Activated T-helper 2 cell treated with anti-CD3 and anti-CD28 coated beads, Interferon-gamma antibody, Interleukin-2, Interleukin-4, amounts not matched to agents 10 μg/mL and 5 μg/mL and 100 μg/mL, durations not matched to agents 14 hours and 24 hours and 36 hours (primary cell): Measurements from ENCODE around the gene ALX4. TPM values are rescaled to one million over a fixed set of nuclear protein-coding genes. Genes with fewer than 3 reads are reported as not detected.
A peak's percentile ranks its signal among the peaks of the same experiment; 100 is the strongest.

Source experiments
- DNase-seq: peaks from one replicate; pipeline ENCODE4 v3.0.0; 2021; ENCODE audit warnings: low spot score
- H3K27ac Mint-ChIP-seq: one replicate; pipeline ENCODE4 v1.8.0; 2021; ENCODE audit warnings: mixed read lengths
- H3K27me3 Mint-ChIP-seq: one replicate; pipeline ENCODE4 v1.8.0; 2021; ENCODE audit warnings: low read depth, mixed read lengths
- H3K36me3 Mint-ChIP-seq: one replicate; pipeline ENCODE4 v1.8.0; 2021; ENCODE audit warnings: low read depth, mixed read lengths
- H3K4me1 Mint-ChIP-seq: one replicate; pipeline ENCODE4 v1.8.0; 2021; ENCODE audit warnings: low read depth, mixed read lengths
- H3K4me3 Mint-ChIP-seq: one replicate; pipeline ENCODE4 v1.8.0; 2021; ENCODE audit warnings: low read depth, mild to moderate bottlenecking, moderate library complexity, mixed read lengths
- H3K9me3 Mint-ChIP-seq: one replicate; pipeline ENCODE4 v1.8.0; 2021; ENCODE audit warnings: mixed read lengths
- intact Hi-C: fragments of 100-400 bp; cut with micrococcal nuclease; formaldehyde crosslinking; loops from one replicate; pipeline ENCODE4 v1.15.1; 2023
- total RNA-seq: library from RNA; stranded (reverse); gene quantifications from 2 replicates; pipeline ENCODE4 v1.2.3, GENCODE V29; 2022

The ALX4 gene
- total RNA-seq, 1 donor from 2014 or later: not detected

GRCh38 chr11:44308923-44309477 is 939 bp downstream of the ALX4 start:
- peaks cover 27% of the 10 kb centered on the region for H3K4me1 Mint-ChIP-seq
- H3K4me3 Mint-ChIP-seq: peak overlapping the region; percentile 30
- H3K36me3 Mint-ChIP-seq: no peaks in the 10 kb centered on the region
- H3K9me3 Mint-ChIP-seq: no peaks in the 10 kb centered on the region
- peaks cover 88% of the 10 kb centered on the region for H3K27me3 Mint-ChIP-seq
- intact Hi-C loops: loop anchor here (10.0 kb wide), 1 partner anchor 214 kb away; the partner anchor contains the start of gene EXT2
- H3K27ac Mint-ChIP-seq: no peak overlapping the region
- DNase-seq: no peak

- no peak for DNase-seq
- Mint-ChIP-seq H3K4me1 (peaks cover 27% of the 10 kb centered on the region), H3K27me3 (peaks cover 88% of the 10 kb centered on the region), H3K9me3 (no peaks in the 10 kb centered on the region), H3K4me3 (no peak overlapping the region), H3K36me3 (no peaks in the 10 kb centered on the region), H3K27ac (no peak overlapping the region)
- intact Hi-C loops: loop anchor here (10.0 kb wide), 1 partner anchor 214 kb away; the partner anchor contains the start of gene EXT2
Measured at GRCh38 chr11:44308256-44308922, 1.6 kb downstream of the ALX4 start.

GRCh38 chr11:44307340-44308099 is 2.4 kb downstream of the ALX4 start:
- Mint-ChIP-seq H3K27ac (no peak overlapping the region), H3K4me1 (peaks cover 27% of the 10 kb centered on the region), H3K9me3 (no peaks in the 10 kb centered on the region), H3K27me3 (peaks cover 89% of the 10 kb centered on the region), H3K36me3 (no peaks in the 10 kb centered on the region), H3K4me3 (no peak overlapping the region)
- DNase-seq: no peak
- intact Hi-C loops: loop anchor here (10.0 kb wide), 1 partner anchor 213 kb away; the partner anchor contains the start of gene EXT2

GRCh38 chr11:44306918-44307244 is 3.1 kb downstream of the ALX4 start:
- intact Hi-C loops: loop anchor here (10.0 kb wide), 1 partner anchor 212 kb away; the partner anchor contains the start of gene EXT2
- Mint-ChIP-seq H3K36me3 (no peaks in the 10 kb centered on the region), H3K4me3 (peak overlapping the region; percentile 35), H3K9me3 (no peaks in the 10 kb centered on the region), H3K27me3 (peaks cover 89% of the 10 kb centered on the region), H3K4me1 (peaks cover 27% of the 10 kb centered on the region), H3K27ac (no peak overlapping the region)
- DNase-seq: no peak

GRCh38 chr11:44306052-44306917 is 3.7 kb downstream of the ALX4 start:
- H3K4me1 Mint-ChIP-seq: peaks cover 27% of the 10 kb centered on the region
- intact Hi-C loops: loop anchor here (10.0 kb wide), 1 partner anchor 211 kb away; the partner anchor contains the start of gene EXT2
- peaks cover 88% of the 10 kb centered on the region for H3K27me3 Mint-ChIP-seq

GRCh38 chr11:44305470-44306051 is 4.4 kb downstream of the ALX4 start:
- no peak overlapping the region for H3K27ac Mint-ChIP-seq
- intact Hi-C loops: loop anchor here (2.0 to 10.0 kb wide), 2 partner anchors 15 to 211 kb away; partner anchors contain the start of gene EXT2
- H3K4me1 Mint-ChIP-seq: peaks cover 24% of the 10 kb centered on the region
- no peaks in the 10 kb centered on the region for H3K36me3 Mint-ChIP-seq
- H3K27me3 Mint-ChIP-seq: peaks cover 82% of the 10 kb centered on the region
- peak; percentile 53 for DNase-seq
- no peaks in the 10 kb centered on the region for H3K9me3 Mint-ChIP-seq
- H3K4me3 Mint-ChIP-seq: peak overlapping the region; percentile 79

More at GRCh38 chr11:44306052-44306917, 3.7 kb downstream of the ALX4 start:
- Mint-ChIP-seq H3K9me3 (no peaks in the 10 kb centered on the region), H3K27ac (no peak overlapping the region), H3K4me3 (peak overlapping the region; percentile 79), H3K36me3 (no peaks in the 10 kb centered on the region)
- no peak for DNase-seq

GRCh38 chr11:44305026-44305469 is 4.9 kb downstream of the ALX4 start:
- H3K9me3 Mint-ChIP-seq: no peaks in the 10 kb centered on the region
- H3K36me3 Mint-ChIP-seq: no peaks in the 10 kb centered on the region
- intact Hi-C loops: loop anchor here (2.0 to 10.0 kb wide), 2 partner anchors 16 to 210 kb away; partner anchors contain the start of gene EXT2
- H3K27ac Mint-ChIP-seq: no peak overlapping the region
- no peak for DNase-seq
- H3K4me3 Mint-ChIP-seq: peak overlapping the region; percentile 79
- H3K27me3 Mint-ChIP-seq: peaks cover 83% of the 10 kb centered on the region
- H3K4me1 Mint-ChIP-seq: peaks cover 24% of the 10 kb centered on the region

- Mint-ChIP-seq H3K36me3 (no peaks in the 10 kb centered on the region), H3K27me3 (peaks cover 81% of the 10 kb centered on the region), H3K9me3 (no peaks in the 10 kb centered on the region), H3K27ac (no peak overlapping the region), H3K4me1 (peaks cover 24% of the 10 kb centered on the region), H3K4me3 (peak overlapping the region; percentile 39)
- DNase-seq: no peak
- intact Hi-C loops: loop anchor here (2.0 to 10.0 kb wide), 2 partner anchors 16 to 210 kb away; partner anchors contain the start of gene EXT2
Measured at GRCh38 chr11:44304091-44305025, 5.6 kb downstream of the ALX4 start.

GRCh38 chr11:44303401-44303938 is 6.5 kb downstream of the ALX4 start:
- Mint-ChIP-seq H3K27me3 (peaks cover 75% of the 10 kb centered on the region), H3K4me1 (peaks cover 21% of the 10 kb centered on the region), H3K4me3 (no peak overlapping the region), H3K27ac (no peak overlapping the region), H3K9me3 (no peaks in the 10 kb centered on the region), H3K36me3 (no peaks in the 10 kb centered on the region)
- no peak for DNase-seq
- intact Hi-C loops: loop anchor here (10.0 kb wide), 1 partner anchor 209 kb away; the partner anchor contains the start of gene EXT2

GRCh38 chr11:44301564-44302271 is 8.2 kb downstream of the ALX4 start:
- intact Hi-C loops: loop anchor here (10.0 kb wide), 1 partner anchor 207 kb away; the partner anchor contains the start of gene EXT2
- H3K27ac Mint-ChIP-seq: no peak overlapping the region
- H3K4me3 Mint-ChIP-seq: no peak overlapping the region
- H3K9me3 Mint-ChIP-seq: no peaks in the 10 kb centered on the region
- H3K27me3 Mint-ChIP-seq: peaks cover 60% of the 10 kb centered on the region
- H3K4me1 Mint-ChIP-seq: peaks cover 21% of the 10 kb centered on the region
- DNase-seq: no peak
- no peaks in the 10 kb centered on the region for H3K36me3 Mint-ChIP-seq
